ENCODE data around the gene BLNK.

Gene BLNK

GRCh38 chr10:96260014-96260413 is 11.4 kb downstream of the BLNK start:
- ChIA-PET POLR2A (no interaction called here), CTCF (interaction anchor here (2.0 to 3.3 kb wide), 2 partner anchors 11 to 32 kb away, joined by 7 to 12 read pairs; partner anchors contain the start of gene BLNK)
- no peak for TF ChIP-seq CTCF (IDR thresholded peaks at IDR 0.05; ENCODE audit: control extremely low read depth, extremely low read depth, low read depth, missing control alignments)
- DNase-seq (ENCODE audit: extremely low spot score), result no peak

DNA sequence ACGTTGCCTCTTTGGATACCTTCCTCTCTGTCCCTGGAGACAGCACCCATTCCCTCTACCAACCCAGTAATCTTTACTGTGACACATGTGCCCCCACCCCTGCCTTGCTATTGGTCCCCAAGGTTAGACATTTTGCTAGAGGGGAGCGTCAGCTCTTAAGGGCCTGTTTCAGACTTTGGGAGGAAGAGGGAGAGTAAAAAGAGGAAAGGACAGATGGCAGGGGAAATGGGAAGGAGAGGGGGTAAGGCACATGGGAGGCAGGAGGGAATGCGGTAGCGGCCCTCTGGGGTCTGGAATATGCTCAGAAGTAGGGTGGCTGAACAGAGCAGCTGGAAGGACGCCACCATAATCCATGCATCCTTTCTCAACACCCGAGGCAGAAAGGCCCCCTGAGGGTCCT is 12.2 kb downstream of the BLNK start:
- ChIA-PET POLR2A (no interaction called here), CTCF (interaction anchor here (1.3 to 7.1 kb wide), 4 partner anchors 17 to 80 kb away, joined by 3 to 42 read pairs (median 8); no protein-coding TSS in a partner anchor)
- DNase-seq (ENCODE audit: extremely low spot score), result no peak
- no peak for TF ChIP-seq CTCF (IDR thresholded peaks at IDR 0.05; ENCODE audit: control extremely low read depth, extremely low read depth, low read depth, missing control alignments)

DNA sequence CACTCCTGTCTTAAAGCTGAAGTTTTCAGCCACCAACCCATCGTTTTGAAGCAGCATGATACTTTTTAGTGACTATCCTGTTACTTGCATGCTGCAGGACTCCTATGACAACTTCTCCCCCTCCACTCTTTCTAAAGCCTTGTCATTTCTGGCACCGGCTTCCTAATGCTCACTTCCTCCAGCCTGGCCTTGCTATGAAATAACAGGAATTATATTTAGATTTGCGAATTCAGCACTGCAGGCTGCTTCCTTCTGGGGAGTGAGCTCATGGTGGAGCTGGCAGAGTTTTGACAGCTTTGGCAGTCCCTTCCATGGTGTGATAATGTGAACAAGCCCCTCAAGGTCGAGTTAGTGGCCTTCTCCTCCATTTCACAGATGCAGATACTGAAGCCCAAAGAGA is 13.4 kb downstream of the BLNK start:
- CTCF ChIA-PET, result interaction anchor here (1.2 to 7.1 kb wide), 5 partner anchors 8 to 35 kb away, joined by 3 to 42 read pairs (median 7); no protein-coding TSS in a partner anchor
- no peak for DNase-seq (ENCODE audit: extremely low spot score)
- TF ChIP-seq CTCF (IDR thresholded peaks at IDR 0.05; ENCODE audit: control extremely low read depth, extremely low read depth, low read depth, missing control alignments), result no peak
- POLR2A ChIA-PET, result no interaction called here

DNA sequence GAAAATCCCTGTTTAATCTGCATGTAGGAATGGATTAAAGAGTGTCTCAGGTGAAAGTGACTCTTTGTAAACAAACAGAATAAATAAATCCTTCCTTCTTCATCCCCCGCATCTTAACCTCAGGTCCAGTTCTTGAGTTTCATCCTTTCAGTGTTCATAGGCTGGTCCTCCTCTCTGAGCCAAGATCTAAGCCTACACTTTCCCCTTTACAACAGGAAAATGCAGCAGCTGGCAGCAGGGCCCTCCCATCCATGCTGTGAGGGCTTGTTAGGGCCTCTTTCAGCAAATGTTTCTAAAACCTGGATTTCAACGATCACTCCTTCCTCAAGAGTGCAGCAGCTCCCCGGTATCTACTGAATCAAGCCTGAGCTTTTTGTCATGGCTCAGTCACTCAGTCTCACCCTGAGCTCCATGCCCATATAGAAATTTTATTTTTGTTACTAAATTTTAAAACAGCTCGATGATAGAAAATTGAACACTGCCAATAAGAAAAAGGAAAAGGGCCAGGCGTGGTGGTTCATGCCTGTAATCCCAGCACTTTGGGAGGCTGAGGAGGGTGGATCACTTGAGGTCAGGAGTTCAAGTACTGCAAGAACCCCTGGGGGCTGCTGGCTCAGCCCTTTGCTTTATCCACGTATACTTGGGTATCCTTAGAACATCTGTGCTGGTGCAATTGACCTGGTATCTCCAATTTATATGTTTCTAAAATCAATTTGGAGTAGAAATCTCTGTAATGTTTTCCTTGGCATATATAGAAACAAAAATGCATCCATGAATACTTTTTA is 15.6 kb downstream of the BLNK start:
- TF ChIP-seq CTCF (IDR thresholded peaks at IDR 0.05; ENCODE audit: control extremely low read depth, extremely low read depth, low read depth, missing control alignments), result no peak
- DNase-seq (ENCODE audit: extremely low spot score), result no peak
- CTCF ChIA-PET, result interaction anchor here (0.9 to 7.1 kb wide), 7 partner anchors 9 to 384 kb away, joined by 3 to 42 read pairs (median 4); no protein-coding TSS in a partner anchor
- POLR2A ChIA-PET, result interaction anchor here (1.3 kb wide), 1 partner anchor 11 kb away, joined by 4 read pairs; no protein-coding TSS in a partner anchor

DNA sequence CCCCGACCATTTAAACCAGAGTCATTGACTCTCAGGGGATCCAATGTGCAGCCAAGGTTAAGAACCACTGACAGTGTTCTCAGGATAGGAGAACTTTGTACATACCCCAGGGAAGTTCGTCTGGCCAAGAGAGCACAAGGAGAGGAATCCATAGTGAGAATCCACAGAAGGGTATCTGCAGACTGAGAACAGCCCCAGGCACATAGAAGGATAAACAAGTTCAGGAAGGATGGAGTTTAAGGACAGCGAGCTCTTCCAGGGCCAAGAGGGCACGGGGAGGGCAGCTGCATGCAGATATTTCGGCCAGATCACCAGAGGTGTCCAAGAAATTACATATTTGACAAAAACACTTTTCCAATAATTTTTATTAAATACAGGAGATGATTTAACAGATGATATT is 16.4 kb downstream of the BLNK start:
- POLR2A ChIA-PET, result interaction anchor here (1.3 kb wide), 1 partner anchor 12 kb away, joined by 4 read pairs; no protein-coding TSS in a partner anchor
- CTCF ChIA-PET, result interaction anchor here (1.3 to 7.1 kb wide), 4 partner anchors 10 to 25 kb away, joined by 3 to 42 read pairs (median 8); no protein-coding TSS in a partner anchor
- no peak for DNase-seq (ENCODE audit: extremely low spot score)
- TF ChIP-seq CTCF (IDR thresholded peaks at IDR 0.05; ENCODE audit: control extremely low read depth, extremely low read depth, low read depth, missing control alignments), result no peak

- TF ChIP-seq CTCF (IDR thresholded peaks at IDR 0.05; ENCODE audit: control extremely low read depth, extremely low read depth, low read depth, missing control alignments), result no peak
- ChIA-PET POLR2A (no interaction called here), CTCF (interaction anchor here (2.1 to 7.1 kb wide), 2 partner anchors 23 to 236 kb away, joined by 4 to 42 read pairs; no protein-coding TSS in a partner anchor)
- no peak for DNase-seq (ENCODE audit: extremely low spot score)
Measured at GRCh38 chr10:96252730-96253129, 18.6 kb downstream of the BLNK start.

Data from GM10248 (cell line).